ENCODE data around the gene FHAD1.

The FHAD1 gene

GRCh38 chr1:15322648-15323350, 75.8 kb downstream of the FHAD1 start:
- DNase-seq (ENCODE audit: low read depth) = no peak
- in situ Hi-C loops (cut with HindIII; ENCODE audit: low sequenced_read_pairs) = loop anchor here (5.0 kb wide), 1 partner anchor 70 kb away; no protein-coding TSS in a partner anchor
- no peak for TF ChIP-seq CTCF (IDR thresholded peaks at IDR 0.05; ENCODE audit: low read depth, low read length, missing control alignments)
- H3K4me3 ChIP-seq (ENCODE audit: low read depth, low read length) = no peak overlapping the region

GRCh38 chr1:15323351-15323988, 76.4 kb downstream of the FHAD1 start:
- no peak overlapping the region for H3K4me3 ChIP-seq (ENCODE audit: low read depth, low read length)
- in situ Hi-C loops (cut with HindIII; ENCODE audit: low sequenced_read_pairs) = loop anchor here (5.0 kb wide), 1 partner anchor 69 kb away; no protein-coding TSS in a partner anchor
- DNase-seq (ENCODE audit: low read depth) = peak; percentile 76
- peak; percentile 95 for TF ChIP-seq CTCF (IDR thresholded peaks at IDR 0.05; ENCODE audit: low read depth, low read length, missing control alignments)

- no peak for DNase-seq (ENCODE audit: low read depth)
- H3K4me3 ChIP-seq (ENCODE audit: low read depth, low read length) = no peak overlapping the region
- TF ChIP-seq CTCF (IDR thresholded peaks at IDR 0.05; ENCODE audit: low read depth, low read length, missing control alignments) = no peak
- in situ Hi-C loops (cut with HindIII; ENCODE audit: low sequenced_read_pairs) = loop anchor here (5.0 kb wide), 1 partner anchor 68 kb away; no protein-coding TSS in a partner anchor
Measured at GRCh38 chr1:15323989-15324868, 77.2 kb downstream of the FHAD1 start.

GRCh38 chr1:15324869-15325335, 77.9 kb downstream of the FHAD1 start:
- in situ Hi-C loops (cut with HindIII; ENCODE audit: low sequenced_read_pairs) = loop anchor here (5.0 kb wide), 1 partner anchor 67 kb away; no protein-coding TSS in a partner anchor
- no peak for DNase-seq (ENCODE audit: low read depth)

GRCh38 chr1:15325375-15326085, 78.5 kb downstream of the FHAD1 start:
- no peak overlapping the region for H3K4me3 ChIP-seq (ENCODE audit: low read depth, low read length)

More at GRCh38 chr1:15324869-15325335, 77.9 kb downstream of the FHAD1 start:
- H3K4me3 ChIP-seq (ENCODE audit: low read depth, low read length) = no peak overlapping the region
- no peak for TF ChIP-seq CTCF (IDR thresholded peaks at IDR 0.05; ENCODE audit: low read depth, low read length, missing control alignments)

More at GRCh38 chr1:15325375-15326085, 78.5 kb downstream of the FHAD1 start:
- no peak for DNase-seq (ENCODE audit: low read depth)
- TF ChIP-seq CTCF (IDR thresholded peaks at IDR 0.05; ENCODE audit: low read depth, low read length, missing control alignments) = no peak
- in situ Hi-C loops (cut with HindIII; ENCODE audit: low sequenced_read_pairs) = no loop called here
